Measurements from ENCODE around the gene CFAP97D2.
"Not testable (repeated sequence)": the region's sequence is repeated elsewhere in the genome, so short reads cannot be mapped to it uniquely, and the experiment has no call there.

CFAP97D2 gene

GRCh38 chr13:114179087-114179658, at the start of gene CFAP97D2:
CFAP97D2 (plus strand) TSS chr13:114179257; CDS start chr13:114179331, 74 bp downstream.
- no peak for DNase-seq

GRCh38 chr13:114129649-114130062, 49.4 kb upstream of the CFAP97D2 start:
- DNase-seq: no peak

- no peak for DNase-seq
Measured at GRCh38 chr13:114130131-114130836, 48.8 kb upstream of the CFAP97D2 start.

GRCh38 chr13:114130837-114131582, 48.0 kb upstream of the CFAP97D2 start:
- peak; percentile 50 for DNase-seq

GRCh38 chr13:114131583-114132418, 47.3 kb upstream of the CFAP97D2 start:
- DNase-seq: no peak

- DNase-seq: peak; percentile 76
Measured at GRCh38 chr13:114132419-114133121, 46.5 kb upstream of the CFAP97D2 start, which contains the start of gene RASA3. RASA3 (minus strand) TSS chr13:114132623; CDS start chr13:114132489, 134 bp downstream.

GRCh38 chr13:114133126-114133525, 45.9 kb upstream of the CFAP97D2 start:
- DNase-seq: not testable (repeated sequence)

- DNase-seq: not testable (repeated sequence)
Measured at GRCh38 chr13:114133552-114133951, 45.5 kb upstream of the CFAP97D2 start.

GRCh38 chr13:114134111-114134943, 44.7 kb upstream of the CFAP97D2 start:
- DNase-seq: no peak

- no peak for DNase-seq
Measured at GRCh38 chr13:114134944-114135610, 44.0 kb upstream of the CFAP97D2 start.

GRCh38 chr13:114135731-114136171, 43.3 kb upstream of the CFAP97D2 start:
- no peak for DNase-seq

GRCh38 chr13:114136576-114136975, 42.5 kb upstream of the CFAP97D2 start:
- DNase-seq: no peak

GRCh38 chr13:114140131-114140905, 38.7 kb upstream of the CFAP97D2 start:
- no peak for DNase-seq

GRCh38 chr13:114140906-114141250, 38.2 kb upstream of the CFAP97D2 start:
- DNase-seq: no peak

GRCh38 chr13:114141261-114141996, 37.6 kb upstream of the CFAP97D2 start:
- no peak for DNase-seq

- no peak for DNase-seq
Measured at GRCh38 chr13:114142137-114142550, 36.9 kb upstream of the CFAP97D2 start.

GRCh38 chr13:114142640-114143490, 36.2 kb upstream of the CFAP97D2 start:
- DNase-seq: no peak

Measured in midbrain (tissue), 1 donor.